Muscle layer of colon (tissue), 2 donors: Measurements from ENCODE around the gene ATAD2B.

Source experiments
- H3K27ac ChIP-seq: one replicate; pipeline ENCODE4 v1.7.0; 2013; ENCODE audit warnings: low read depth, mild to moderate bottlenecking, low read length, moderate library complexity
- H3K27me3 ChIP-seq, 2 donors: one replicate each; pipeline ENCODE4 v1.7.0; 2013; ENCODE audit warnings: low read length in 2 of 2, mild to moderate bottlenecking in 2 of 2; ENCODE audit not compliant: insufficient read depth in 2 of 2, control insufficient read depth in 1 of 2
- H3K36me3 ChIP-seq: one replicate; pipeline ENCODE4 v1.7.0; 2013; ENCODE audit warnings: mild to moderate bottlenecking, low read length; ENCODE audit not compliant: insufficient read depth
- H3K4me1 ChIP-seq: one replicate; pipeline ENCODE4 v1.7.0; 2013; ENCODE audit warnings: mild to moderate bottlenecking, low read length; ENCODE audit not compliant: insufficient read depth
- H3K4me3 ChIP-seq, 2 donors: one replicate each; pipeline ENCODE4 v1.7.0; 2013; ENCODE audit warnings: low read length in 2 of 2, low read depth in 1 of 2, mild to moderate bottlenecking in 1 of 2, moderate library complexity in 1 of 2
- H3K9ac ChIP-seq: one replicate; pipeline ENCODE4 v1.7.0; 2013; ENCODE audit warnings: low read length
- H3K9me3 ChIP-seq: one replicate; pipeline ENCODE4 v1.7.0; 2013; ENCODE audit warnings: mild to moderate bottlenecking, low read length
- donor health status: abdominal sarcoma.
- donor health status: Adenocarcinoma of cecum.

The ATAD2B gene

GRCh38 chr2:23777826-23778225 lies 149.1 kb downstream of the ATAD2B start:
- H3K27ac ChIP-seq = no peak overlapping the region
- no peaks in the 10 kb centered on the region for H3K27me3 ChIP-seq
- no peaks in the 10 kb centered on the region for H3K9me3 ChIP-seq
- H3K36me3 ChIP-seq = peaks cover 22% of the 10 kb centered on the region
- H3K9ac ChIP-seq = no peak overlapping the region
- H3K4me1 ChIP-seq = no peaks in the 10 kb centered on the region
- H3K4me3 ChIP-seq = no peak overlapping the region

GRCh38 chr2:23776021-23776420 lies 150.9 kb downstream of the ATAD2B start:
- Histone ChIP-seq H3K4me3 (no peak overlapping the region), H3K4me1 (no peaks in the 10 kb centered on the region), H3K9ac (no peak overlapping the region), H3K27ac (no peak overlapping the region), H3K36me3 (peaks cover 20% of the 10 kb centered on the region), H3K27me3 (no peaks in the 10 kb centered on the region), H3K9me3 (no peaks in the 10 kb centered on the region)

GRCh38 chr2:23772684-23773083 lies 154.2 kb downstream of the ATAD2B start:
- H3K4me1 ChIP-seq = no peaks in the 10 kb centered on the region
- no peak overlapping the region for H3K9ac ChIP-seq
- no peaks in the 10 kb centered on the region for H3K27me3 ChIP-seq
- H3K36me3 ChIP-seq = peaks cover 16% of the 10 kb centered on the region
- no peak overlapping the region for H3K4me3 ChIP-seq
- H3K9me3 ChIP-seq = no peaks in the 10 kb centered on the region
- no peak overlapping the region for H3K27ac ChIP-seq

GRCh38 chr2:23772056-23772455 lies 154.9 kb downstream of the ATAD2B start:
- no peaks in the 10 kb centered on the region for H3K9me3 ChIP-seq
- H3K27ac ChIP-seq = no peak overlapping the region
- H3K4me3 ChIP-seq = no peak overlapping the region
- H3K27me3 ChIP-seq = no peaks in the 10 kb centered on the region
- H3K4me1 ChIP-seq = no peaks in the 10 kb centered on the region
- no peak overlapping the region for H3K9ac ChIP-seq
- peaks cover 16% of the 10 kb centered on the region for H3K36me3 ChIP-seq

GRCh38 chr2:23769364-23769763 lies 157.6 kb downstream of the ATAD2B start:
- Histone ChIP-seq H3K9ac (no peak overlapping the region), H3K4me1 (peaks cover 8% of the 10 kb centered on the region), H3K27me3 (no peaks in the 10 kb centered on the region), H3K36me3 (peaks cover 16% of the 10 kb centered on the region), H3K27ac (no peak overlapping the region), H3K9me3 (no peaks in the 10 kb centered on the region), H3K4me3 (no peak overlapping the region)

GRCh38 chr2:23767876-23768621 lies 158.9 kb downstream of the ATAD2B start:
- Histone ChIP-seq H3K27ac (no peak overlapping the region), H3K9me3 (no peaks in the 10 kb centered on the region), H3K36me3 (peaks cover 9% of the 10 kb centered on the region), H3K9ac (no peak overlapping the region), H3K4me3 (no peak overlapping the region), H3K4me1 (peaks cover 8% of the 10 kb centered on the region), H3K27me3 (no peaks in the 10 kb centered on the region)

- Histone ChIP-seq H3K9me3 (no peaks in the 10 kb centered on the region), H3K4me1 (peaks cover 8% of the 10 kb centered on the region), H3K27me3 (no peaks in the 10 kb centered on the region), H3K27ac (no peak overlapping the region), H3K9ac (no peak overlapping the region), H3K4me3 (no peak overlapping the region), H3K36me3 (peaks cover 13% of the 10 kb centered on the region)
Observed at GRCh38 chr2:23762141-23762540, 164.8 kb downstream of the ATAD2B start.

- peaks cover 18% of the 10 kb centered on the region for H3K36me3 ChIP-seq
- no peak overlapping the region for H3K4me3 ChIP-seq
- no peaks in the 10 kb centered on the region for H3K9me3 ChIP-seq
- H3K27me3 ChIP-seq = no peaks in the 10 kb centered on the region
- no peak overlapping the region for H3K27ac ChIP-seq
- peaks cover 7% of the 10 kb centered on the region for H3K4me1 ChIP-seq
- H3K9ac ChIP-seq = no peak overlapping the region
Observed at GRCh38 chr2:23761638-23762037, 165.3 kb downstream of the ATAD2B start.

- Histone ChIP-seq H3K9me3 (no peaks in the 10 kb centered on the region), H3K27ac (no peak overlapping the region), H3K36me3 (peaks cover 19% of the 10 kb centered on the region), H3K4me3 (no peak overlapping the region), H3K27me3 (no peaks in the 10 kb centered on the region), H3K9ac (no peak overlapping the region), H3K4me1 (no peaks in the 10 kb centered on the region)
Observed at GRCh38 chr2:23760736-23761135, 166.2 kb downstream of the ATAD2B start.

- Histone ChIP-seq H3K9me3 (no peaks in the 10 kb centered on the region), H3K27ac (no peak overlapping the region), H3K36me3 (peaks cover 30% of the 10 kb centered on the region), H3K9ac (no peak overlapping the region), H3K4me1 (no peaks in the 10 kb centered on the region), H3K27me3 (no peaks in the 10 kb centered on the region), H3K4me3 (no peak overlapping the region)
Observed at GRCh38 chr2:23757686-23758433, 169.1 kb downstream of the ATAD2B start.

- Histone ChIP-seq H3K27me3 (no peaks in the 10 kb centered on the region), H3K4me3 (no peak overlapping the region), H3K9ac (no peak overlapping the region), H3K36me3 (peaks cover 33% of the 10 kb centered on the region), H3K27ac (no peak overlapping the region), H3K9me3 (no peaks in the 10 kb centered on the region), H3K4me1 (no peaks in the 10 kb centered on the region)
Observed at GRCh38 chr2:23756593-23757292, 170.2 kb downstream of the ATAD2B start.
